SK-N-SH (cell line): ENCODE data around the gene ARHGAP27.
"Not testable (repeated sequence)": the region's sequence is repeated elsewhere in the genome, so short reads cannot be mapped to it uniquely, and the experiment has no call there.

Experiments used
- EZH2phosphoT487 ChIP-seq: fragments of 200-600 bp; sonication (generic); IDR thresholded peaks from 2 replicates; pipeline ENCODE4 v1.6.1; 2017; ENCODE audit warnings: low read depth, mixed run types, mild to moderate bottlenecking, antibody characterized with exemption, moderate library complexity, borderline replicate concordance
- GABPA ChIP-seq: IDR thresholded peaks from 2 replicates; pipeline ENCODE4 v1.4.0; 2012; ENCODE audit warnings: low read depth, mild to moderate bottlenecking
- PBX3 ChIP-seq: IDR thresholded peaks from 2 replicates; pipeline ENCODE4; 2012
- POLR2AphosphoS5 ChIP-seq: IDR thresholded peaks from 2 replicates; pipeline ENCODE4 v1.6.1; 2012; ENCODE audit warnings: low read depth, low read length
- SMC3 ChIP-seq: IDR thresholded peaks from 2 replicates; pipeline ENCODE4 v1.6.1; 2012; ENCODE audit warnings: low read depth, low read length, improper control_type of control experiment
- TEAD4 ChIP-seq: IDR thresholded peaks from 2 replicates; pipeline ENCODE4 v1.4.0; 2012; ENCODE audit warnings: mild to moderate bottlenecking, borderline replicate concordance; ENCODE audit not compliant: insufficient read depth
- YY1 ChIP-seq: IDR thresholded peaks from 2 replicates; pipeline ENCODE4 v1.4.0; 2012; ENCODE audit warnings: low read depth, mild to moderate bottlenecking
- TF ChIP-seq, protein P1 (sequence below): fragments of 200-600 bp; sonication (generic); IDR thresholded peaks from 2 replicates; pipeline ENCODE4 v1.6.1; 2017; ENCODE audit warnings: antibody characterized with exemption, mild to moderate bottlenecking, moderate library complexity
- TF ChIP-seq, protein P2 (sequence below): fragments of 150-350 bp; IDR thresholded peaks from 2 replicates; pipeline ENCODE4 v1.6.1; 2017; ENCODE audit warnings: antibody characterized with exemption, low read length, low read depth, borderline replicate concordance

DNA sequence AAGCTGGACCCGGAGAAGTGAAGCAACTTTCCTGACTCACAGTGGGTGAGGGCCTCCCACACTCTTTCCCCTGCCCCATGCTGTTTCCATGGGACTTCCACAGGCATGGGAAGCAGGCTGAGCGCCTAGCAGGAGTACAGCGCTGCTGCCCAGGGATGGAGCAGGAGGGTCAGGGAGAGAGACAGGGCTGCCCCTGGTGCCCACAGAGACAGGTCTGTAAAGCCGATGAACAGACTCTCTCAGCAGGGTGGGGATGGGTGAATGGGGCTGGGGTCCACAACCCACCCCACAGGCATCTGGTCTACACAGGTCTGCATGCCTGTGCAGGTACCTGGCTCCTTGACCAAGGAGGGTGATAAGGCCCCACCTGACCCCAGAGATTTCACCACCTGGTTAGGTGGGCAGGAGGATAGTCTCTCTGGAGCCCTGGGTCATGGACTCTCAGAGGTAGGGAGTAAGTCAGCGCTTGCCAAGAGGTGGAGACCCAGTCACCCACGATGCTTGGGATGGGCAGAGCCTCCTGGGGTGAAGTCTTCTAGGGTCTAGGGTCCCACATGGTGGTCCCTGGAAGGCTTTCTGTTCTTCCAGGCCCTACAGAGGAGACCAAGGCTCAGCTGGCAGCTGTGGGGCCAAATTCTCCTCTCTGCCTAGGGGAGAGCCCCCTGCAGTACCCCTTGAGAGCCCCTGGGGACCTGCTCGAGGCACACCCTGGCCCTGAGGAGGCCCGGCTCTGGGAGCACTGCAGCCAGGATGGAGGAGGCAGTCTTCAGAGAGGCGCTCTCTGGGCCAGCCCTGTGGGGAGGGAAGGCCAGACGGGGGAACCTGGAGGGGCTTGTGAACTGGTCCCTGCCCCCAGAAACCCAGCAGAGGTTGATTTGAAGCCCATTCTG, 10.9 kb upstream of the ARHGAP27 start:
- not testable (repeated sequence) for TF ChIP-seq EZH2phosphoT487, POLR2AphosphoS5, PBX3, SMC3, GABPA, YY1, TEAD4
- TF ChIP-seq, protein P1, sequence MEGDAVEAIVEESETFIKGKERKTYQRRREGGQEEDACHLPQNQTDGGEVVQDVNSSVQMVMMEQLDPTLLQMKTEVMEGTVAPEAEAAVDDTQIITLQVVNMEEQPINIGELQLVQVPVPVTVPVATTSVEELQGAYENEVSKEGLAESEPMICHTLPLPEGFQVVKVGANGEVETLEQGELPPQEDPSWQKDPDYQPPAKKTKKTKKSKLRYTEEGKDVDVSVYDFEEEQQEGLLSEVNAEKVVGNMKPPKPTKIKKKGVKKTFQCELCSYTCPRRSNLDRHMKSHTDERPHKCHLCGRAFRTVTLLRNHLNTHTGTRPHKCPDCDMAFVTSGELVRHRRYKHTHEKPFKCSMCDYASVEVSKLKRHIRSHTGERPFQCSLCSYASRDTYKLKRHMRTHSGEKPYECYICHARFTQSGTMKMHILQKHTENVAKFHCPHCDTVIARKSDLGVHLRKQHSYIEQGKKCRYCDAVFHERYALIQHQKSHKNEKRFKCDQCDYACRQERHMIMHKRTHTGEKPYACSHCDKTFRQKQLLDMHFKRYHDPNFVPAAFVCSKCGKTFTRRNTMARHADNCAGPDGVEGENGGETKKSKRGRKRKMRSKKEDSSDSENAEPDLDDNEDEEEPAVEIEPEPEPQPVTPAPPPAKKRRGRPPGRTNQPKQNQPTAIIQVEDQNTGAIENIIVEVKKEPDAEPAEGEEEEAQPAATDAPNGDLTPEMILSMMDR = not testable (repeated sequence)
- TF ChIP-seq, protein P2, sequence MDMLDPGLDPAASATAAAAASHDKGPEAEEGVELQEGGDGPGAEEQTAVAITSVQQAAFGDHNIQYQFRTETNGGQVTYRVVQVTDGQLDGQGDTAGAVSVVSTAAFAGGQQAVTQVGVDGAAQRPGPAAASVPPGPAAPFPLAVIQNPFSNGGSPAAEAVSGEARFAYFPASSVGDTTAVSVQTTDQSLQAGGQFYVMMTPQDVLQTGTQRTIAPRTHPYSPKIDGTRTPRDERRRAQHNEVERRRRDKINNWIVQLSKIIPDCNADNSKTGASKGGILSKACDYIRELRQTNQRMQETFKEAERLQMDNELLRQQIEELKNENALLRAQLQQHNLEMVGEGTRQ = not testable (repeated sequence)
